NCI-H510A treated with DMSO at 0.1 percent for 48 hours (cell line): Measurements from ENCODE around the gene SWI5.
A peak's percentile ranks its signal among the peaks of the same experiment; 100 is the strongest.
"Not testable (repeated sequence)": the region's sequence is repeated elsewhere in the genome, so short reads cannot be mapped to it uniquely, and the experiment has no call there.

ENCODE experiments used
- DNase-seq: peaks from one replicate; lab custom pipeline; 2025; lab: John Stamatoyannopoulos, UW

The SWI5 gene

DNA sequence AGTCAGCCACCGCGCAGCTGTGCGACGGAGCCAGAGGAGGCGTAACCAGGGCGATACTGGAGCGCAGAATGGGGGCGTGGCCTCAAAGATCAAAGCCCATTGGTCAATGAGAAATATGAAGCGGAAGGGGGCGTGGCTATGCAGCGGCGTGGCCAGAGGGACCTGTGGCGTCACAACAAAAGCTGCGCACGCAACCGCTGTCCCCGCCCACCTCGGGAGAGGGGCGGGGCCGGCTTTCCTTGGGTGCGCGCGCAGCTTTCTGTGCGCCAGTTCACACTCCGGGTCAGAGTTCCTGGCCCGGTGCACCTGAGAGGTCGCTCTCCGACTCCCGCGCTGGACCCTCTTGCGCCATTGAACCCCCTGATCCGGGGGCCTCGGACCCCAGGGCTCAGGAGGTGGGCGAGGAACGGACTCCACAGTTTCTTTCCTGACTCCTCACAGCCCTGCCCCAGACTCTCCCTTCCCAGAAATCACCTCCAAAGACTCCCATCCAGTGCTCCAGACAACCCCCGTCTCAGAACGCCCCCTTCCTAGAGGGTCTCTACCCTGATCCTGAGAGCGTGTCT lies at the start of gene SWI5:
SWI5 (plus strand) TSS at position 269 of the 566 bp plus-strand sequence.
- peak; percentile 99 for DNase-seq

DNA sequence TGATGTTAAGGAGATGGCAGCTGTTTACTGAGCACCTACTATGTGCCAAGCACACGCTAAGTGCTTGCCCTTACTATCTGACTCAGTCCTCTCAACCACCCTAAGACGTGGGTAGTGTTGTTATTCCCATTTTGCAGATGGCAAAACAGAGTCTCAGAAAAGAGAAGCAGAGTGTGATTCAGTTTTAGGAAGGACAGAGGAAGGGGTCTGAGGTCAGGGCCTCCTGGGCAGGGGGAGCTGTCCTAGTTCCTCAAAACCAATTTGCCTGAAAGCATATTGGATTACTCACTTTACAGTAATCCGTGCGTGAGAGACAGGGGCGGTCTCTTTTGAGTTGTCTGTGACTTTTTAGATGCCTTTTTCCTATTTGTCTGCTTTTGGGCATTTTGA lies 49.7 kb upstream of the SWI5 start:
- no peak for DNase-seq

DNA sequence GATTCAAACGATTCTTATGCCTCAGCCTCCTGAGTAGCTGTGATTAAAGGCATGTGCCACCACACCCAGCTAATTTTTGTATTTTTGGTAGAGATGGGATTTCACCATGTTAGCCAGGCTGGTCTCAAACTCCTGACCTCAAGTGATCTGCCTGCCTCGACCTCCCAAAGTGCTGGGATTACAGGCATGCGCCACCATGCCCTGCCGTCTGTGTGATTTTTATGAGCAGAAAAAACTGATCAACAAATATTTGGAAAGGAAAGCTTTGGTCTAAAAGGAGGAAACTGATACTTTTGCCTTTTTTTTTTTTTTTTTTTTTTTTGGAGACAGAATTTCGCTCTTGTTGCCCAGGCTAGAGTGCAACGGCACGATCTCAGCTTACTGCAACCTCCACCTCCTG lies 45.2 kb upstream of the SWI5 start:
- DNase-seq, result not testable (repeated sequence)

- no peak for DNase-seq
These were observed 44.2 kb upstream of the SWI5 start for GRCh38 chr9:128231638-128232527.

- no peak for DNase-seq
These were observed 43.3 kb upstream of the SWI5 start for GRCh38 chr9:128232528-128233428.

DNA sequence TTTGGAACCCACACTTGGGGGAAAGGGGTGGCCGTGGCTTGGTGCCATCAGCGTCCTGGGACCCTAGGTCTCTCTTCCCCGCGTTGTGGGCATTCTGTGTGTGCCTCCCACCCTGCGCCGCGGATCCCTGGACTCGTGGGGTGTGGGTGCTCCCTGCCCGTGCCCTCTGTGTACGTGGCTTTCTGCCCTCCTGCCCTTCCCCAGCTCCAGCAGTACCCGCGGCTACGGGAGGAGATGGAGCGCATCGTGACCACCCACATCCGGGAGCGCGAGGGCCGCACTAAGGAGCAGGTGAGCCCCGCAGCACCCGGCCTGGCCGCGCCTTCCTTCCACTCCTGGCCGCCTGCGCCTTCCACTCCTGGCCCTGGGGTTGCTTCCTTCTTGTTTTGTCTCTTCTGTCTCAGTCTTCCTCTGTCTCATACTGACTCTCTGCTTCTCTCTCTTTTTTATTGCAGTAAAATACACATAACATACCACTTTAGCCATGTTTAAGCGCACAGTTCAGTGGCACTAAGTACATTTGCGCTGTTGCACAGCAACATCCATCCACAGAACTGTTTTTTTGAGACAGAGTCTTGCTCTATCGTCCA lies 42.2 kb upstream of the SWI5 start:
- no peak for DNase-seq

- DNase-seq, result no peak
These were observed 34.0 kb upstream of the SWI5 start for GRCh38 chr9:128242124-128242523.

- no peak for DNase-seq
These were observed 33.3 kb upstream of the SWI5 start for GRCh38 chr9:128242828-128243214.

DNA sequence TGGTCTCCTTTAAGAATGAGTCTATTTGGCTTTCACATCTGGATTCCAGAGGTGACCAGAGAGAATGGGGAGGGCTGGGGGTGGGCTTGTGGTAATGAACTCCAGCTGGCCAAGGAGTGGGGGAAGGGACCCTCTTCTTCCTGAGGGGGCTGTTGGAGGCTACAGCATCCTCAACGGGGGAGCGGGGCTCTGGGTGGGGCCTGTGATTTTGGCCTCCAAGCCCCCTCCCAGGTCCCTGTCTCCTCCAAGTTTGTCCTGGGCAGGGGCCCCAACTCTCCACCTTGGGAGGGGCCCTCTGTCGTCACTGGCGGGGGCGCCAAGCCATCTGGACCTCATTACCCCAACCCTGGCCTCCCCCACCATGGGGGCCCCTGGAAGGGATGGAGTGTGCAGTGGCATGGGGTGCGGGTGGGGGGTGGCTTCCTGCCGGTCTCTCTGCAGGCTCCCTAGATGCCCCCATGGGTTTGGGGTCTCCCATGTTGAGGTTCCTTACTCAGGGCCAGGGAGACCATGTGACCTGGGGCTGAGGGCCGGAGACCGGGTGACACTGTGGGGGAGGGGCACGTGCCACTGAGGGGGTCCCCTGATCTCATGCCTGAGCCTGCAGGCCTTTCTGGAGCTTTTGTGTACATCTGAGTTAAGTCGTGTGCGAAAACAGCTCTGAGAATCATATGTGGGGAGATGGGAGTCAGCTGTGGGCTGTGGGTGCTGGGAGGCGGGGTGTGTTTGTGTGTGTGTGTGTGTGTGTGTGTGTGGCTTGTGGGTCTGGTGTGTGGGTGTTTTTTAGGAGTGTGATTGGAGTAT lies 32.7 kb upstream of the SWI5 start:
- DNase-seq, result no peak

GRCh38 chr9:128244091-128244836 lies 31.8 kb upstream of the SWI5 start:
- DNase-seq, result no peak

- DNase-seq, result no peak
These were observed 31.2 kb upstream of the SWI5 start for GRCh38 chr9:128244837-128245231.

DNA sequence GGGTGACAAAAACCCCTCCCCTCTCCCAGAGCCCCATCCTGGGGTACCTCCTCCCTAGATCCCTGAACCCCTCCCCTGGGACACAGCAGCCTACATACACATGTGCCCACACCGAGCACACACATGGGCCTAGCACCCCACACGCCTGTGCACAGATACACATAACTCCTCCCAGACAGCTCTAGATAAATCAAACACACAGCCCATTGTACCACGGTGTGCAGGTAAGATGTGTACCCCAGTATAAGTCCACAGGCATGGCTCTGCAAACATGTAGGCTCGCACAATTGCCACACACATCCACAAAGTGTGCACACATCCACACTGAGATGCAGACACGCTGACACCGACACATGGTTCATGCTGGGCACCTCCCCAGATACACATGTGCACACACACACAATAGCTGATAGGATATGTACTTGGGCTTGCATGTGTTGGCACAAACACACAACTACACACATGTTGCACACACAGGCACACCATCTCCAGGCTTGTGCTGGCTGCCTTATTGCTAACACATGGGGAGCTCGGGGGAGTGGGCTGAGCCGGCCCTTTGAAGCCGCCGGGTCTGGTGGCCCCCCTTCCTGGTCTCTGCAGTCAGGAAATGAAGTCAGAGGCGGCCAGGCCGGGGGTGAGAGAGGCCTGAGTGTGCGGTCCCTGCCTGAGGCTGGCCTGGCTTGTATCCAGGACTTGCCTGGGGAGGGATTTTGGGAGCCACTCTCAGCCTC lies 30.5 kb upstream of the SWI5 start:
- no peak for DNase-seq

GRCh38 chr9:128246471-128246870 lies 29.6 kb upstream of the SWI5 start:
- no peak for DNase-seq

- no peak for DNase-seq
These were observed 28.8 kb upstream of the SWI5 start for GRCh38 chr9:128247226-128247803.

DNA sequence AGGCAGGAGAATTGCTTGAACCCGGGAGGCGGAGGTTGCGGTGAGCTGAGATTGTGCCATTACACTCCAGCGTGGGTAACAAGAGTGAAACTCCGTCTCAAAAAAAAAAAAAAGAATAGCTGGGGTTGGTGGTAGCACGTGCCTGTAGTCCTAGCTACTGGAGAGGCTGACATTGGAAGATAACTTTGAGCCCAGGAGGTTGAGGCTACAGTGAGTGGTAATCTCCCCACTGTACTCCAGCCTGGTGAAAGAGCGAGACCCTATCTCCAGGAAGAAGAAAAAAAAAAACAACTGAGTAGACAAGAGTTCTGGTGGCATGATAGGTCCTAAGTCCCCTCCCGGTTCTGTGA lies 26.5 kb upstream of the SWI5 start:
- DNase-seq, result no peak

GRCh38 chr9:128249908-128250838 lies 25.9 kb upstream of the SWI5 start:
- no peak for DNase-seq

- DNase-seq, result no peak
These were observed 25.0 kb upstream of the SWI5 start for GRCh38 chr9:128250839-128251731.

DNA sequence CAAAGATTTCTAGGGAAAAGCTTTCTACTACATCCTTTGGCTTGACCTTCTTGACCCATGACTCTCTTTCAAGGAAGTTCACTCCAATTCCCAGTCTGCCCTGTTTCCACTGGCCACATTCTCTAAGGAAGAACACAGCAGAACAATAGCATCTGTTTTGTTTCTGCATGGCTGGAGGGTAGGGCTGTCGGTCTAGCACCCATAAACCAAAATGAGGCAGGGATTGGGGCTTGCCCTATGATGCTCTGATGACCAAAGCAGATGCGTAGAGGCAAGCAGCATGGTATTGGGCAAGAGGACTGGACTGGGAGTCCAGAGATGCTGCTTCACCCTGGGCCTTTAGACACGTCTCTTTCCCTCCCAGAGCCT lies 24.4 kb upstream of the SWI5 start:
- no peak for DNase-seq
